ENCODE results near the gene ITGB1BP2.
A peak's percentile ranks its signal among the peaks of the same experiment; 100 is the strongest.
"Not testable (repeated sequence)": the region's sequence is repeated elsewhere in the genome, so short reads cannot be mapped to it uniquely, and the experiment has no call there.

The ITGB1BP2 gene
- total RNA-seq = 1.8 to 3.5 (median 3.0) reads per million in 4 experiments

- no peak for DNase-seq
Observed at GRCh38 chrX:71301195-71301924, at the start of gene ITGB1BP2. Gene ITGB1BP2, plus strand, starts transcription at chrX:71301750. Its CDS starts 57 bp downstream, at chrX:71301807.

- DNase-seq = no peak
Observed at GRCh38 chrX:71252221-71252620, 49.3 kb upstream of the ITGB1BP2 start.

DNA sequence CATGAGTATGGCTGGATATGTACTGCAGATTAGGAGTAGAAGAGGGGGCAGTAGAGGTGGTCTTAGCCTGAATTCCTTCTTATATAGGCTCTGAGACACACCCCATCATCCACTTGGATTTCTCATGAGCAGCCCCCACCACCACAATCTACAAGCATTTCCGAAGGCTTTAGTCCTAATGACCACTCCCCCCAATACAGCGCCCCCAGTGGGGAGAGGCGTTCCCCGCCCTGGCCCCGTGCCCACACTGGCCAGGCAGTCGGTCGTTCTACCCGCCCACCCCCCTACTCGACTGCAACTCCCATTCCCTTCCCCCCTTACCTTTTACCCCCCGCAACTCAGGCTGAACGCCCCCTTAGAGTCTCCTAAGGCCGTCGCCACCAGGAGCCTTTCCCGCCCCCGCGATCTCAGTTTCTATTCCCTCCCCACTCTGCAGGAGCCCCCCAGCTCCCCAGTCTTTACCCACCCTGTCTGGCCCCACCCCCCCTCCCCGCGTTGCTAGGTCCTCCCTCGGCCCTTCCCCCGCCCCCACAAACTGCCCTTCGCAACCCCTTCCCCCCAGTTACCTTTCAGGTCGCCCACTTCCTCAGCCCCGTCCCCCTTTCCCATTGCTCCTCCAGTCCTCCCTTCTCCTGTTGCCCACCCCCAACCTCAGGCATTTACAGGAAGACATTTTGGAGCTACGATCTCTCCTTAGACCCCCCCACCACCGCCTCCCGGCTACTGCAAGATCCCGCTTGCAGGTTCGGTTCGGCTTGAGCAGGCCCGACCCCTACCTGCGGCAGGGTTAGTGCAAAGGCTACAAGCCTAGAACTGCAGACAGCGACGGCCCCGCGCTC is 48.1 kb upstream of the ITGB1BP2 start:
- DNase-seq = peak; percentile 14

DNA sequence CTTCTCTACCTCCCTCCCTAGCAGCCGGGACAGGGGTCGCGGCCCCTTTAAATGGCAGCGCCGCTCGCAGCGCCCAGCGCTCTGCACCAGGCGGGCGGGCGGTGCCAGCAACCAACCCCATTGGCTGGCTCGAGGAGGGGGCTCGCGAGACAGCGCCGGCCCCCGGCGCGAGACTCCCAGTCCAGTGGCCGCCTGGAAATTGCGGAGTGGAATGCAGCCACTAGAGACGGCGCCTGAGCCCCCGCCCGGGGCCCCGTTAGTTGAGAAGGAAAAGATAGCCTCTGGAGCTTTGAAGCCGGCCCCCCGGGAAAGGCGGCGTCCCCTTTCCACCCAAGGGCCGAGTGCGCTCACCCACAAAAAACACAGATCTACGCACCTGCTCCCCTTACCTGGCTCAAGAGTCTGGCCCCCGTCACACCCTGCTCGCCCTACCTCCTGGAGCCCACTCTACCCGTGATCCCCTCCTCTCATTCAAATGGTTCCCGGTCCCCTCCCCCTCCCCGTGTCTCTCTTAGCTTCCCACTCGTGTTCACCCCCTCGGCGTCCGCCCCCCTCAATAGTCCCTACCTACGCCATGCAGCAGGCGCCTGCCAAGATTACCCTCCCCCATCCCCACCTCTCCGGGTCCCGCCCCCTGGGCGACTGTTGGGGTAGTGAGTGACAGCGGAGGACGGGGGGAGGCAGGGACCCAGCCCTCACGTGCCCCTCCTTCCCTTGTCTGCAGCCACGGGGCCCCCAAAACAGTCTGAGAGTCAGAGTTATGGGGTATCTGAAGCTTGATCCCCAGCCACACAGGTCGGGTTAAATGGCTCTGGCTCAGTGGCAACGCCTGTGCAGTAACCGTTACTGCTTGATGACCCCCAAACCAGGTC is 47.2 kb upstream of the ITGB1BP2 start, which contains the start of gene ZMYM3:
Gene ZMYM3, minus strand, starts transcription at position 49 of the 872 bp plus-strand sequence. CDS start 885 bp downstream, outside the sequence.
- peak; percentile 75 for DNase-seq

DNA sequence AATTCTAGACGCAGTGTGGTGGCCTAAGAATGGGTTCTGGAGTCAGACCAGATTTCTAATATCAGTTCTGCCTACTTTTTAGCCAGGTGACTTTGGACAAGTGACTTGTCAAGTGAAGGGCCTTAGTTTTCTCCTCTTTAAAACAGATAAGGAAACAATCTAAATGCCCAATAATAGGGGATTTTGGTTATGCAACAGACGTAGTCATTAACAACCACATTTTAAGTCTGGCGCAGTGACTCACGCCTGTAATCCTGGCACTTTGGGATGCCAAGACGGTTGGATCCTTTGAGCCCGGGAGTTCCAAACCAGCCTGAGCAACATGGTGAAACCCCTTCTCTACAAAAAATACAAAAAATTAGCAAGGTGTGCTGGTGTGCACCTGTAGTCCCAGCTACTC is 45.5 kb upstream of the ITGB1BP2 start:
- no peak for DNase-seq

GRCh38 chrX:71256856-71257255 is 44.7 kb upstream of the ITGB1BP2 start:
- no peak for DNase-seq

DNA sequence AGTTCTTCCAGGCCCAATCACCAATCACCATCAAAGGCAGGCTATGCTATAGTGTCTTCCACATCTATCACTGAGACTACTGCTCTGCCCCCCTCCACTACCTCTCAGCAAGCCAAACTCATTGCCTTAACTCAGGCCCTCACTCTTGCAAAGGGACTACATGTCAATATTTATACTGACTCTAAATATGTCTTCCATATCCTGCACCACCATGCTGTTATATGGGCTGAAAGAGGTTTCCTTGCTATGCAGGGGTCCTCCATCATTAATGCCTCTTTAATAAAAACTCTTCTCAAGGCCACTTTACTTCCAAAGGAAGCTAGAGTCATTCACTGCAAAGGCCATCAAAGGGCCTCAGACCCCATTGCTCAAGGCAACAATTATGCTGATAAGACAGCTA is 32.9 kb upstream of the ITGB1BP2 start:
- not testable (repeated sequence) for DNase-seq

DNA sequence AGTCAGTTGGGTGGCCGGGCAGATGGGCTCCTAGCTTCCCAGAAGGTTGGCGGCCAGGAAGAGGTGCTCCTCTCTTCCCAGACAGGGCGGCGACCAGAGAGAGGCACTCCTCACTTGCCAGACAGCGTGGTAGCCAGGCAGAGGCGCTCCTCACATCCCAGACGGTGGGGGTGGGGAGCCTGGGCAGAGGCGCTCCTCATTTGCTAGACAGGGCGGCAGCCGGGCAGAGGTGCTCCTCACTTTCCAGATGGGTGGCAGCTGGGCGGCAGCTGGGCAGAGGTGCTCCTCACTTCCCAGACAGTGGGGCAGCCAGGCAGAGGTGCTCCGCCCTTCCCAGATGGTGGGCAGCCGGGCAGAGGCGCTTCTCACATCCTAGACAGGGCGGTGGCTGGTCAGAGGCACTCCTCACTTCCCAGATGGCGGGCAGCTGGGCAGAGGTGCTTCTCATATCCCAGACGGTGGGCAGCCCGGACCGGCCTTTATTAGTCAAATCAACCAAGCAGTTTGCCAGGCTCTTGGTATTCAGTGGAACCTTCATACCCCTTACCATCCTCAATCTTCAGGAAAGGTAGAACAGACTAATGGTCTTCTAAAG is 31.7 kb upstream of the ITGB1BP2 start:
- no peak for DNase-seq

DNA sequence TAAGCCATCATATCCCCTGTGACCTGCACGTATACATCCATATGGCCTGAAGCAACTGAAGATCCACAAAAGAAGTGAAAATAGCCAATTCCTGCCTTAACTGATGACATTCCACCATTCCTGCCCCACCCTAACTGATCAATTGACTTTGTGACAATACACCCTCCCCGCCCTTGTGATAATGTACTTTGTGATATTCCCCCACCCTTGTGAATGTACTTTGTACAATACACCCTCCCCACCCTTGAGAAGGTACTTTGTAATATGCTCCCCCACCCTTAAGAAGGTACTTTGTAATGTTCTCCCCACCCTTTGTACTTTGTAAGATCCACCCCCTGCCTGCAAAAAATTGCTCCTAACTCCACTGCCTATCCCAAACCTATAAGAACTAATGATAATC is 29.2 kb upstream of the ITGB1BP2 start:
- DNase-seq = not testable (repeated sequence)

DNA sequence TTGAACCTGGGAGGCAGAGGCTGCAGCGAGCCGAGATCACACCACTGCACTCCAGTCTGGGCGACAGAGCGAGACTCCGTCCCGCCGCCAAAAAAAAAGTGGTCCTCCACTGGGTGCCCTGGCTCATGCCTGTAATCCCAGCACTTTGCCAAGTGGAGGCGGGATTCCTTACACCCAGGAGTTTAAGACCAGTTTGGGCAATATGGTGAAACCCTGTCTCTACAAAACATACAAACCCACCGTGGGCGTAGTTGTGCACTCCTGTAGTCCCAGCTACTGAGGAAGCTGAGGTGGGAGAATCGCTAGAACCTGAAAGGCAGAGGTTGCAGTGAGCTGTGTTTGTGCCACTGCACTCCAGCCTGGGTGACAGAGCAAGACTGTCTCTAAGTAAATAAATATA is 20.2 kb upstream of the ITGB1BP2 start:
- DNase-seq = not testable (repeated sequence)

DNA sequence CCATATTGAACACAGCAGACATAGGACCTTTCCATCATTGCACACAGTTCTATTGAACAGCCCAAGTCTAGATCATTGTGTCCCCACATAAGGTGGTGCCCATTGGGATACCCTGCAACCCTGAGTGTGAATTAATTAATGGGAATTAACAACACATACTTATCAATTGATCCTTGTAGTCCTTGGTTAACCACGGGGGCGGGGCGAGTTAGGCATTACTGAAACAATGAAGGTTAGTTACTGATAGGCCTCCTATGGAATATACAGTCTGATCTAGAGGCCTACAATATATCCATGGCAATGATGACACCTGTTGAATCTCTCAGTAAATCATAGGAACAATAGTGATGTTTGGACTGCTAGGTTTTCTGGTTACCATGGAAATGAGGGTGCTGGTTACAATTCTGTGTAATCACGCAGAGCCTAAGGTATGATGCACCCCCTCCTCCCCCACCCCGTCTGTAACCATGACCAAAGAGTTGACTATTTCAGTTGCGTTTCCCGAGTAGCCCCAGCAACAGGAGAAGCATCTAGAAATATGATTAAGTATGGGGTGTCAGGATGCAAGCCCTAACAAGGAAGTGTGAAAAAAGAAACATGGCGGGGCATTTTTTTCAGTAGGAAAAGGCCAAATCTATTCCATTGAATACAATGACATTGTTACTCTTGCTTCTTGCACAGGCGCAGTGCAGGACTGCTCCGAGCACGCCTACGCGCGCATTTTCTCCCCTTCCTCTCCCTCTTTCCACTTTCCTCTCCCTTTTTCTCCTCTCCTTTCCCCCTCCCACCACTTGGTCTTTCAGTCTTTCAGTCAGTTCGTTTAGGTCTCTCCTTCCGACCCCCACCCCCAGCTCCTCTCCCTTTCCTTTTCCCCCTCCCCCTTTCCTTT is 18.8 kb upstream of the ITGB1BP2 start:
- DNase-seq = peak; percentile 20

DNA sequence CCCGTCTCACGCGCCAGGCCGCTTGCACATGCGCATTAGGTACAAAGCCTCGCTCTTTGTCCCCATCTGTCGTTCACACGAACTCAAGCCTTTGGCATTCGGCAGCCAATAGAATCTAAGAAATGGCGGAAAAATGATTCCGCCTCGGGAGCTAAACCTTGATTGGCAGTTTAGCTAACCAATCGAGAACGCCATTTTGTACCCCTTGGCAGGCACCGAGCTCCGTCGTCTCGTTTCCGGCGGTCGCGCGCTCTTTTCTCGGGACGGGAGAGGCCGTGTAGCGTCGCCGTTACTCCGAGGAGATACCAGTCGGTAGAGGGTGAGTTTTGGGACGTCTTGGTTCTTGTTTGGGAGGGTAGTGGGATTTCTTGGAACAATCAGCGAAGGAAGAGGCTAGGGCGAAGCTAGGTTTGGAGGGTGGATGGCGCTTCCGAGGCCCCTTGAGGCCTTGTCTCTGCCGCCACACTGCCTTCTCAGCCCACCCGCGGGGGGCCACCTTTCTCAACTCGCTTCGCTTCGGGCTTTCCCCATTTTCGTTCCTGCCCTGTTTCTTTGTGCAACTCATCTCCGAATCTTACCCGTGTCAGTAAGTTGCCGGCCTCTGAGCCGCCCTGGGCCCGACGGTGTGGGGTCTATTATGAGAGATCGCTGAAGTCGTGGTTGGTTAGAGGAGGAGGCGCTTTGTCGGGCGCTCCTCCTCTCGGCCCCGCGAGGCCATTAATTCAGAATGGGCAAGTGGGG is 18.0 kb upstream of the ITGB1BP2 start, which contains the start of gene NONO:
Gene NONO, plus strand, starts transcription at position 233 of the 741 bp plus-strand sequence. CDS start 7,003 bp downstream, outside the sequence.
- peak; percentile 69 for DNase-seq

DNA sequence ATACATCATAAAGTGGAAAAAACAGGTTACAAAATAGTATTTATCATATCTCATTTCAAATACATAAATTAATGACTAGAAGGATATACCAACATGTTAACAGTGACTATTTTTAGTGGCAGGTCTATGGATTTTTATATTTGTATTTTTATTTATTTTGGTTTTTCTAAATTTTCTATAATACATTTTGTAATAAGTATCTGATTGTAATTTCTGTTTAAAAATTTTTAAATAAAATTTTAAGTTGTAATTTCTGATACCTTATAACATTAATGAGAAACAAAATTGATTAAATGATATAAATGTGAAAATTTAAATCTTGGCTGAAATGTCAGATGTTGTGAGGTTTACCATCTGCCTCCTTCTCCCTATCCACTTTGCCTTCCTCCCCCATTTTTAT is 15.6 kb upstream of the ITGB1BP2 start:
- no peak for DNase-seq

- DNase-seq = no peak
Observed at GRCh38 chrX:71291381-71291780, 10.2 kb upstream of the ITGB1BP2 start.

DNA sequence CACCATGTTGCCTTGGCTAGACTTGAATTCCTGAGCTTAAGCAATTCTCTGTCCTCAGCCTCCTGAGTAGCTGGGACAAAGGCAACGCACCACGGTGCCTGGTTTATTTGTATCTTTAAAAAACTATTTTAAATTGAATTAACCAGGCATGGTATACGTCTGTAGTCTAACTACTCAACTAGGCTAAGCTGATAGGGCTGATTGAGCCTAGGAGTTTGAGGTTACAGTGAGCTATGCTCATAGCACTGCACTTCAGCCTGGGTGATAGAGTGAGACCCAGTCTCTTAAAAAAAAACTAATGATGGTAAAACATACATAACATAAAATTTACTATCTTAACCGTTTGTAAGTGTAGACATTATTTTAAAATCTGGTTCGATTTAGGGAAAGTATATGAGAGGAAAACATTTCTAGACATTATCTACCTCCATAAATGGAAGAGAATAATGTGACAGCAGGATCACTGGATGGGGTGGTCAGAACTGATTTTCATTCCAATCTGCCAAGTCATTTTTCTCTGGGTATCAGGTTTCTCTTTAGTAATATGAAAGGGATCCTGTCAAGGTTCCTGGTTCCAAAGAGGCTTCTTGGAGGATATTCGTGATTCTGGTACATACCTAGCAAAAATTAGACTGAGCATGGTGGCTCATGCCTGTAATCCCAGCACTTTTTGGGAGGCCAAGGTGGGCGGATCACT is 8.7 kb upstream of the ITGB1BP2 start:
- no peak for DNase-seq

DNA sequence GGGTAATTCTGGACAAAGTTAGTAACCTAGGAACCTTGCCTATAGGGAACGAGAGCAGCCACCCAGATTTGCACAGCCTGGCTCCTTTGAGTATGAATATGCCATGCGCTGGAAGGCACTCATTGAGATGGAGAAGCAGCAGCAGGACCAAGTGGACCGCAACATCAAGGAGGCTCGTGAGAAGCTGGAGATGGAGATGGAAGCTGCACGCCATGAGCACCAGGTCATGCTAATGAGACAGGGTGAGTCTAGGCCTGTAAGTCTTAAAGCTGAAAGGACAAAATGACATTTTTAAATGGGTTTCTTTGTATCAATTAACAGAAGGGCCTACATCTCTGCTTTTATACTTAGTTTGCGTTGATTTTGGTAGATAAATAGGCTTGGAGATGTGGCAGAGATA is 4.7 kb upstream of the ITGB1BP2 start:
- no peak for DNase-seq

DNA sequence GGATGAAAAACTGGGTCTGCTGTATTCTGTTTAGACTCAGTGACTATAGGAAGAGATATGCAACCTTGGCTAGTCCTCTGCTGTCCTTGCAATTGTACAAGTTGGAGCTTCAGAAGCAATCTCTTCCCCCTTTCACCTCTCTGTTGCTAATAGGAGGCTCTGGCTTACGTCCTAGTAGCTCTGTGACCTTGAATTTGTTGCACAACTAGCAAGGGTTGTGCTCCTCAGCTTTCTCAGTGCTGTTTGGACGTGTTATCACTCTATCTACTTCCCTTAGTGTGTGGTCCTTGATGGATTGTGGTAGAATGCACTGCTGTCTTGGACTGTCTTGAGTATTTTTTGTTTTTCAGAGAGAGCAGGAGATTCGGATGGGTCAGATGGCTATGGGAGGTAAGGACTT is 3.4 kb upstream of the ITGB1BP2 start:
- DNase-seq = no peak

GRCh38 chrX:71300064-71300463 is 1.5 kb upstream of the ITGB1BP2 start:
- DNase-seq = not testable (repeated sequence)

- not testable (repeated sequence) for DNase-seq
Observed at GRCh38 chrX:71300495-71300894, 1.1 kb upstream of the ITGB1BP2 start.

Data from effector CD8-positive, alpha-beta T cell (primary cell).